Ramos (cell line): ENCODE measurements around the gene ETV1.

Experiments used
- in situ Hi-C: fragments of 300-500 bp; cut with MboI; formaldehyde crosslinking; loops from one replicate; pipeline ENCODE4 v1.14.3; 2022; ENCODE audit warnings: low sequenced_read_pairs; ENCODE audit not compliant: unreplicated experiment

The ETV1 gene

DNA sequence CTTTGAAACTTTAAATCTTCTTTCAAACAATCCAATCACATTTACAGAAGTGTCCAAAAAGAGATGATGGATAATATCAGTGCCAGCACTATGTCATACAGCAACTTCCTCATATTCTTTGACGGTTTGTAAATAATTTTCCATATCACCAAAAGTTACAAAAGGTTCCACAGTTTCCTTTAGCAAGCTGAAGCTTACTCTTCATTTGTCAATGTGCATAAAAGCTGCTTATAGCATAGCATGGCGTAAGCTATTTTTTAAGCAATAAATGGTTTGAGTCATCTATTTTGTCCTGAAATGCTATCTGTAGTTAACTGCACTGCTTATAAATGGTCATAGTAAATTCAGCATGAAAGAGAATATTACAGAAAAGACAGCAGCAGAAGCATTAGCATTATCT lies 95.1 kb downstream of the ETV1 start:
- in situ Hi-C loops = no loop called here

DNA sequence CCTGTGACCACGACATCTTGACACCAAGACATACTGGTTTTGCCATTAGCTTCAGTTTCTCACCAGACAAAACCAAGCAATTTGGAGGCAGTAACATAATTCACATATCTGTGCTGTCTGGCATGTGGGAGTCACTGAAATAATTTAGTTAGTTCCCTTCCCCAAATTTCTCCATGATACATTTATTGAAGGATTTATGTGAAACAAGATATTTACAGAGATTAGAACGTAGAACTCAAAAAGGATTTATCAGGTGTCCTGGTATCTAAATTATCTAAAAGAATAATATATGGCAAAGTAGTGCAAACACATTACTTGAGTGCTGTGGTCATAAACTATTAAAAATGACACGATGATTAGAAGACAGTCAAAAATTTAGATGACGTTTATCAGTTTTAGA lies 98.7 kb downstream of the ETV1 start:
- in situ Hi-C loops = no loop called here

DNA sequence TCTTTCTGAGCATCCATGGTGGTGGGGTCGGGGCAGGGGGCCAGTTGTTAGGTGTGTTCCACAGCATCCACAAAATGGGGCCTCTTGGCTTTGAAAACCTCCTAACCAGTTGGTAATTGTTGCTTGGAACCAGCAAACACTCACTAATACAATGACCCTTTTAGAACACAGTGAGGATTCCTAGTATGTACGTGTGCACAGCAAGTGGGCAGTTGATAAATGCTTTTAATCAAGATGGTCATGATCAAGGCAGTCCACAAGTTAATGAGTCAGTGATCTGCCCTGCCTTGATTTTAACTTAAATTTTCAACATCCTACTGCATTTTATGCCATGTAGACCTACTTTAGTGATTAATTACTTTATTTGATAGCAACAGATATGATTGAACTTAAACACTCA lies 103.1 kb downstream of the ETV1 start:
- in situ Hi-C loops = no loop called here

DNA sequence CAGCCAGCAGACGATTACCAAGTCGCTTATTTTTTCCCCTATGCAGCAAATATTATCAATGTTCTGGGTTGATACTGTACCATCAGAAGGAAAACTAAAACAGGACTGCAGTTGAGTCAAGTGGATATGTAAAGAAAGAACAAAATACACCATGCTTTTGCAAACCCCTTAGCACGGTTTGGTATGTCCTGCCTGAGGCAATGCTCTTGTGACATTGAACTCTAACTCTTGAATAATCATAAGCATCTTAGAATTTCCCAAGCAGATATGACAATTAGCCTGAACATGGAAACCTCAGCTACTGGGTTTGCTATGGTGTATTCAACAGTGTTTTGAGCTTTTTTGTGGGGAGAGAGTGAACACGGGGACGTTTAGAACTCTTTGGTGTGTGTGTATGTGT lies 107.4 kb downstream of the ETV1 start:
- in situ Hi-C loops = no loop called here

DNA sequence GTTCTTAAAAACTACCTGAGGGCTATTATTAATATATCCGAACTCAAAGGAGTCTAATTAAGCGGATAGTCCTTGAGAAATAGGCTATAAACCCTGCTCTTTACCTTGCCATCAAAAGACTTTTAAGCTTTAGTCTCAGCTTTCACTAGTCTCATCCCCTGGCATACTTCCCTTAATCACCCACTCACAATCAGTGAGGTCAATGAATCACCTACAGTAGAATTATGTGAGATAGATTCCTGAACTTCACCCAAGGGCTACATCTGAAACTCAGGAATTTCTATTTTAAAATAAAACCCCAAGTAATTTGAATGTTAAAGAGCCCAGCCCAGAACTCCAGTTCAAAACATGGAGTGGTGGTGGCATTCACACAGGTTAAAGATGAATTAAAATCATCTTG lies 108.7 kb downstream of the ETV1 start:
- in situ Hi-C loops = no loop called here

DNA sequence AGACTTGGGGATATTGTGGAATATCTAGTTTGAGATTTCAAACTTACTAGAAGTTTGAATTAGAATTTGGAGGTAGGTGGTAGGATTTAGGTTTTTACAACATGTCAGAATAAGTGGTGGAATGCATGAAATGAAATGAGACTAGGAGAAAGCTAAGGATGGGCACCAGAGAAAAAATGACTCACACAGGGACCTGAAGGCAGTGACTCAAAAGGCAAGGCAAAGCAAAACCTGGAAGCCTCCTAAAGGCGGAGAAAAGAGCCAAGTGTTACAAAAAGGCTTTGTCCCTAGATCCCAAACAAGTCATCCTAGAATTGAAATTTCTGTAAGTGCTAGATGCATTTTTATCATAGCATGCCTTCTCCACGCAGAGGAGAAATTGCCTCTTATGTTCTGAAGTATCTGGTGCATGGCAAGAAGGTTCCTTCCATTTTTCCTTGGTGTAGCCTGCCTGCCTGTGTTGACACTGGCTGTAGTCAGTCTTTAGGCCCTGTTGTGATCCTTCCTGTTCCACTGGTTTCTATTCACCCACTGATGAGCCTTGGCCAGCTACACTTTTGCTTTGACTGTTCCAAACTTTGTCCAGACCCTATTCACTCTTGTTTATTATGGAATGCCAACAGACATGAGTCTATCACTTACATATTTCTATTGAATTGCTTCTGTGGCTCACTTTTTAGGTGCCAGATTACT lies 109.3 kb downstream of the ETV1 start:
- in situ Hi-C loops = no loop called here

DNA sequence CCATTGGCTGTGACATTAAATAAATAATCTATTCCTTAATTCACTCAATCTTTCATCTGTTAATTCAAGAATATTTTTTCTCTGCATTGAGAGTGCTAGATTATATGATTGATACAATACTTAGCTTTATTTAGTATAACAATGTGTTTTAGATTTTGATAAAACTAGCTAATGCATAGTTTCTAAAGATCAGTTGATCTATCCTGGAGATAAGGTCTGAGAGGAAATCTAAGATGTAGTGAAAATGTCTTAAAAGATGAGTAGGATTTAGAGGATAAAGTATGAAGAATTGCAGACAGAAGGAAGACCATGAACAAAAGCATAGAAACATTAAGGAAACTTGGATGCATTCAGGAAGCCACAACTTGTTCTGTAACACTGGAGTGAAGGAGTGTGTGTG lies 110.3 kb downstream of the ETV1 start:
- in situ Hi-C loops = no loop called here

DNA sequence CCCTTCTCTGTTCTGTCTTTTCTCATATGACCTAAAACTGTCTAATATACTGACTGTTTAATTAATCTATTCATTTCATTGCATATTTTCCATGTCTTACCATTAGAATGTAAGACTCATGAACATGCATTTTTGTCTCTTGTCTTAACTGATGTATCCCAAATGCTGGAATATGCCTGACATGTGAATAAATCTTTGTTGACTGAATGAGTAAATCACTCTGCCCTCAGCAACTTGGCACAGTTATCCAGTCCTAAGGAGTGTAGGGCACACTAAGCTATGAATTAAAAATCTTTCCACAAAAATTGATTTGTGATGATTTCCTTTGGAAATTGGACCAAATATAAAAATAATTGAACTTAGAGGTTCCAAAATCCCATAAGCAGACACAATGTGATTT lies 111.3 kb downstream of the ETV1 start:
- in situ Hi-C loops = no loop called here

DNA sequence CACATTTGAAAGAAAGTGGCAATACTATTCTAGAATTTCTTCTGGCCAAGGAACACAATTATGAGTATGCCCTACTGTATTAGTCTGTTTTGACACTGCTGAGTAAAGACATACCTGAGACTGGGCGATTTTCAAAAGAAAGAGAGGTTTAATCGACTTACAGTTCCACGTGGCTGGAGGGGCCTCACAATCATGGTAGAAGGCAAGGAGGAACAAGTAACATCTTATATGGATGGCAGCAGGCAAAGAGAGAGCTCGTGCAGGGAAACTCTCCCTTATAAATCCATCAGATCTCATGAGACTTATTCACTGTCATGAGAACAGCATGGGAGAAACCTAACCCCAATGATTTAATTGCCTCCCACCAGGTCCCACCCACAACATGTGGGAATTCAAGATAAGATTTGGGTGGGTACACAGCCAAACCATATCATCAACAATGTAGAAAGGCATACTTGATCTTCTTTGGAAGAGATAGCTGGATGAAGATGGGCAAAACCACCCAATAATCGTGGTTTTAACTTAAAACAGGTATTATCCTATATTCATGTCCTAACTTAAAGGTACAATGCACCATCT lies 113.9 kb downstream of the ETV1 start:
- in situ Hi-C loops = no loop called here

DNA sequence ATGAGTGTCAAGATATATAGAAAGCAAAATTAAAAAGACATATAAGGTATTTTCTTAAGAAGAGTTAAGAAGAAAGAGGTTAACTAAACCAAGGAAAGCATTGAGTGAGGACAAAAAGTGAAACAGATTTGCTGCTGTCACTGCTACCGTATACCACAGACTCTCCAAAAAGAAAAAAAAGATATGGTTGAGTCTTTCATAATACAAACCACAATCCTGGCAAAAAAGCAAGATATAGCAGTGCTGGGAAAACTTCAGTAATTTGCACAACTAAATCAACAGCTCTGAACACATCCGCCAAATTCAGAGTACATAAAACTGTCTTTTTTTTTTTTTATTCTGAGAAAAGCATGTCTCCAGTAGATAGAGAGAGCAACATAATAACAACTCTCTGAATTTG lies 114.7 kb downstream of the ETV1 start:
- in situ Hi-C loops = no loop called here

DNA sequence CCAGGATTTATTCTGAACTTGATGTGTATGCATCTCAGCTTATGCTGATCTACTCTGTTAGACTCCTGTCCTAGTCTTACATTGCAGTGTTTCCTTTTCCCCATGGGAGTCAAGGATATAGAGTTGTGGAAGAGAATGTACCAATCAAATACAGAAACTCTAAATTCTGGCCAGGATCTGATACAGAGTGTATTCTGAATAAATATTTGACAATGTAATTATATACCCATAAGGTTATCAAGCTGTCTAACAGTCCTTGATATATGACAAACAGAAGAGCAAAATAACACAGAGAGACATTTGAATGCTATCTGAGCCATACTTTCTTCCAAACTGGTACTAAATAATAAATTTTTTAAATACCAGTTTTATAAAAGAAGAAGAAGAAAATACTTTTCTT lies 116.8 kb downstream of the ETV1 start:
- in situ Hi-C loops = no loop called here

DNA sequence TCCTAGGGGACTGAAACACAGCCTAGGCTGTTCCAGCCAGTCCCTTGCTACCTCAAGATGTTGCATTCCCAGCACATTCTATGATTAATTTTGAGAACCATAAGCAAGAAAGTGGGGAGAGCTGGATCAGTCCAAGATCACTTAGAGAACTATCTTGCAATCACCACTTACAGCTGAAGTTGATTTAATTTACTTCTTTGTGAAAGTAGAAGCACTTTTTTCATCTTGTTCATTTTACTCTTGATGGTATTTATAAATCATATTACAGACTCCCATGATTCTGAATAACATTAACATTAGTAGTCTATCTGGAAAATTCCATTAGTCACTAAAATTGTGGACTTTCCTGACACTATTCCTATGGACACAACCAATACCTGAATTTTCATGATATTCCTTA lies 118.5 kb downstream of the ETV1 start:
- in situ Hi-C loops = no loop called here

DNA sequence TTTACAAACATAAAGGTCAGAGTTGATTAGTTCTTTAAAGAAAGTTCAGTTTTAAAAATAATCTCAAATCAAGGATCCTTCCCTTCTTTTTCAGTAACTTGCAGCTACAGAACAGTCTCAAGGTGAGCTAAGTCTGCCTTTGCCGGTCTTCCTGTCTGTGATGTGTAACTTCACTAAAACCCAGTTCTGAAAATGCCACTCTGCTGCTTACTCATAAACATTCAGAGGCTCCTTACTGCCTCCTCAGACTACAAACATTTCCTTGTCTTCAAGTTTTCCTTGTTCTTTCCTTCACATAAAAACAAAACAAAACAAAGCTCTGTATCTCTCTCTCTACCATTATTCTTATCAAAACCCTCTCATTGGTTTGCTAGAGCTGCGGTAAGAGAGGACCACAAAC lies 128.7 kb downstream of the ETV1 start:
- in situ Hi-C loops = no loop called here

DNA sequence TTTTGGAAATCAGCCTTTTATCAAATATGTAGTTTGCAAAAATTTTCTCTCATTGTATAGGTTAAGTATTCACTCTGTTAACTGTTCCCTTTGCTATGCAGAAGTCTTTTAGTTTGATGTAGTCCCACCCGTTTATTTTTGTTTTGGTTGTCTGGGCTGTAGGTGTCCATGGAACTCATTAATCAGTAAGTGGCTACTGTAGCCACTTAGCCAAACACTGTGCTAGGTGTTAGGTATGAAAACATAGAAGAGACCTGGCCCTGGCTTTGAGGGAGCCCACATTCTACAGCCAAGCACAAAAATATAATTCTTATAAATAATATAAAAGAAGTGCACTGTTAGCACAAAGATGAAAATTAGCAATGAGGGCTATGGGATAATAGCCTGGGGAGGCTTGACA lies 133.5 kb downstream of the ETV1 start:
- in situ Hi-C loops = no loop called here

DNA sequence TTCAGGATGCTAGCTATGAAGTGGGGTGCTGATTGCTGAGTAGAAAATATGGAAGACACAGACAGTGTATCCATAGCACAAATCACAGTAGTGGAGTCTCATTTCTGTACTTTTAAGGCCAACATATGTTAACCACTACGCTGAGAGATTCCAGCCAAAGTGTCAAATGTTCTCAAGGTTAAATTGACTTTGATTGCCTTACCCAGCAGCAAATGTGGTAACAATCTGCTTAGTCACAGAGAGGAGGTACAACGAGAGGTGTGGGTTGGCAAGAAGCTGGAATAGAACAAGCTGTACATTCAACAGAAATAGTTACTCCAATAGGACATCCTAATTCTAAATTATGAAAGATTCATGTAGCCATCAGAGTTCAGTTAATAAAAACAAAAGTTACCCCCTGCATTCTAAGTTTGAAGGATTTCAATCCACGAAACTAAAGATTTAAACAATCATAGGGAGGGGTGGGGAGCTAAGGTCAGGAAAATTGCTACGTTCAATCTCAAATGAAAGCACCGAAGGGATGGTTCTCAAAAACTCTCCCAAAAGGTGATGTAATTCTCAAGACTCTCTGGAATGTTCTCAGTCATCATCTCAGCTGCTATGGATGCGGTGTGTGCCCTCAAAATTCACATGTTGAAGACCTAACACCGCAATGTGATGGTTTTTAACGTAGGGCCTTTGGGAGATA lies 137.0 kb downstream of the ETV1 start:
- in situ Hi-C loops = no loop called here

DNA sequence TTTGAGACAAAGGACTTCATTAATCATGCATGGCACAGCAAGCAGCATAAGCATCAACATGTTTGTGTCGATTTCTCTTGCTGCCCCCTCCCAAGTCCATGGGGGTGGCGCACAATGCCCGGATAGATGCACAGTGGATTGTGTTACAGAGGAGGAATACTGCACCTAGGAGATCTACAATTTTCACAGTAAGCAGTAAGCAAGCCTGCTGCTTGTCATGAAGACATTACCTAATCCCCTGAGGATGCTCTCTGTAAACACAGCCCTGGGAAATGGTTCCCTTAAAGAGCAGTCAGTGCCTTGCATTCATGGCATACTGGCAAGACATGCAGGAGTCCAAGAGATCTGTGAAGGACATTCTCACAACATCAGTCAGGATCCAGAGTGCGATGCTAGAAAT lies 137.7 kb downstream of the ETV1 start:
- in situ Hi-C loops = no loop called here

DNA sequence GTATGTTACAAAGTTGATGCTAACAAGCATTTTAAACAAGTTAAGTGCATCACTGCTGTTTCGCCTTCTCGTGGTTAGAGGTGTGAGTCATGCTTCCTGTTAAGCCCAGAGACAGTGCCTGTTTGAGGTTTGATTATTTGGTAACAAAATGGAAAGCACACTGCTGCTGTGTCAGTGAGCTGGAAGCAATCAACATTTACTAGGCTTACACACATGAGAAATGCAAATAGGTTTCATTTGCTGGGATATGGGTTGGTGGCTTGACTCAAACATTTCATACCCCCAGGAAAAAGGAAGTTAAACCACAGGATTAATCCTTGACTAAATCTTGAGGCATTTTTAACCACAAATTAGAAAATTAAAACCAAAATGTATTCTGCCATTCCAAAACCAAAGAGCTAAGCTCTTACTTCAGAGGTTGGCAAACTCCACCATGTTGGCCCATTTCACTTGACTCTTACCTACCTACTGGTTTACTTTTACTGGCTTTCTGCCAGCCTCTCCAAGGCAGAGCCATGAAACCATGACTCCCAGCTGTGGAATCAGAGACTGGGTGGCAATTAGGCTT lies 139.2 kb downstream of the ETV1 start:
- in situ Hi-C loops = no loop called here

DNA sequence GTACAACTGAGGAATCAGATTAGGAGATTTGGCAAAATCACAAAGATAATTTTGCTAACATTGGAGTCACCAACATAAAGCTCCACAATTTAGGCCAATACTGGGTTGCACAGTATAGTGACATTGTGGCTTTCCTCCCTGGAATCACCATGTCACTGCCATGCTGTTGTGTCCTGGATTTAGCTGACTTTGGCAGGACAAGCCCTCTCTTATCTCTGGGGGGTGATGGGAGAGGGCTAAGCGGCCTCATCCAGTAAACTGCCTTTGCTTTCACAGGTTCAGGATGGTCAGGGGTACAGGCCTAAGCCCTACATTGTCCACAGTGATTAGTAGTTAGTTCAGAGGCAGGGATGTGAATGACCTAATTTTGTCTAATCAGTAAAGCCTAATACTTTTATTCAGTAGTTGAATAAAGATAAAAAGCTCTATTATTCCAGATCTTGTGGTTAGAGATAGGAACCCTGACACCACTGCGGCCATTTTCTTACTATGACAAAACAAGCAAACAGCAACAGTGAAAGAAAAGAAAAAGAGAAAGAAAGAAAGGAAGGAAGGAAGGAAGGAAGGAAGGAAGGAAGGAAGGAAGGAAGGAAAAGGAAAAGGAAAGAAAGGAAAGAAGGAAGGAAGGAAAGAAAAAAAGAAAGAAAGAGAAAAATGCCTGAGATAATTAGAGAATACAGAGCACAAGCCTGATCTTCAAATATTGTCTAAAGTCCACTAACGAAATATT lies 140.1 kb downstream of the ETV1 start:
- in situ Hi-C loops = no loop called here

DNA sequence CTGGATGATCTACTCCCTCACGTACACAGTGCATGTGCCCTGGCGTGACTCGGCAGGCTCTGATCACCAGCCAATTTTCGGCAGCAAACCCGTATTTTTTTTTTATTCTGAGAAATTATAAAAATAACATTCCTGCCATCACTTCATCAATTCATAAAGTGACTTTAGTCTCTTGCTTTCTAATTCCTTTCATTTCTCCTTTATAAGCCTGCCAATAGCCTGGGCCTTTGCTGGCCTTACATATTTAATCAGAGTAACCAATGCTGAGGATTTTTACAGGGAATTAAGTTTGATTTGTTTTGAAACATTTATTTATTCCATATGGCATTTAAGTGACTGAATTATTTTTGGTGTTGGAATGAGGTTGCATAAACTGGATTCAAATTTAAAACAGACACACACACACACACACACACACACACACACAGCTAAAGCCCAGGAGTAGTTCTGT lies 140.8 kb downstream of the ETV1 start:
- in situ Hi-C loops = no loop called here

DNA sequence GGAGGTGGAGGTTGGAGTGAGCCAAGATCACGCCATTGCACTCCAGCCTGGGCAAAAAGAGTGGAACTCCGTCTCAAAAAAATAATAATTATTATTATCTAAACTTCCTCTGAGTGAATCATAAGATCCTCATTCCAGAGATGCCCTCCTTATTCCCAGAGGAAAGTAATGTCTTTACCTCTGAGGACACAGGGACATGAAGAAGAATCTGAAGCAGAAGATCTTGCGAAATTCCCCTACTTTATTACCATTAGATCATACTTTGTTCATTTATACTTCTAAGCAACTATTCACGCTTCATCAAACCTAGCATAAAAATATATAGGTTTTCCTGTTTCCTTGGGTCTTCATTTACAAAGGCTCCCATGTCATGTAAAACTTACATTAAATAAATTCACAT lies 143.1 kb downstream of the ETV1 start:
- in situ Hi-C loops = no loop called here

DNA sequence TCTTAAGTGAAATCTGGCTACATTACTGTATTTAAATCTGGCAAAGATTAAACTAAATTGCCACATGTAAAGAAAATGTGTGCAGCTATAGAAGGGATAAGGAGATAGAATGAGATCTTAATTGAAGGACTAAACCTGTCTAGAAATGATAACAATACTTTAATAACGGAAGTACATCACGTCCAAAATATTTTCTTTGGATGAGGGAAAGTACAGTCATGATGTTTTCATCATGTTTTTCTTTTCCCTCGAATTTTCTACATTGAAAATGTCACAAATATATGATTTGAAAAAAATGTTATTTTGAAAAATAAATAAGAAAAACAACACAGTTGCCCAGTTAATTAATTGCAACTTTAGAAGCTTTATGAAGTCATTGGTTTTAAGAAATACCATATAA lies 143.9 kb downstream of the ETV1 start:
- in situ Hi-C loops = no loop called here
